RWPE2 (cell line): Measurements from ENCODE around the gene NAA40.

Experiments used
- ATAC-seq: fragments of 200-7000 bp; cut with Tn5 transposase; 3 replicates; pipeline ENCODE4 v1.9.1; 2021; ENCODE audit warnings: low read depth
- DNase-seq: peaks from one replicate; pipeline ENCODE4 v3.0.0-alpha.2; 2020; ENCODE audit warnings: low spot score
- H3K27ac ChIP-seq: fragments of 450-650 bp; 2 replicates; pipeline ENCODE4 v1.5.1; 2017; ENCODE audit warnings: mild to moderate bottlenecking; ENCODE audit not compliant: poor library complexity, severe bottlenecking
- H3K27me3 ChIP-seq: fragments of 250-450 bp; sonication (Bioruptor Pico); 2 replicates; pipeline ENCODE4 v1.5.1; 2021; ENCODE audit warnings: mild to moderate bottlenecking, moderate library complexity; ENCODE audit not compliant: insufficient read depth, poor library complexity, severe bottlenecking
- H3K36me3 ChIP-seq: fragments of 250-450 bp; sonication (Bioruptor Pico); 2 replicates; pipeline ENCODE4 v1.5.1; 2020; ENCODE audit warnings: low read depth, mild to moderate bottlenecking, moderate library complexity
- H3K4me1 ChIP-seq: fragments of 250-450 bp; sonication (Bioruptor Pico); 2 replicates; pipeline ENCODE4 v1.5.1; 2021; ENCODE audit warnings: mild to moderate bottlenecking, moderate library complexity; ENCODE audit not compliant: insufficient read depth, poor library complexity, severe bottlenecking
- H3K4me3 ChIP-seq: fragments of 250-450 bp; sonication (Bioruptor Pico); 2 replicates; pipeline ENCODE4 v1.5.1; 2021; ENCODE audit warnings: mild to moderate bottlenecking, moderate library complexity; ENCODE audit not compliant: severe bottlenecking
- H3K9me3 ChIP-seq: fragments of 250-450 bp; sonication (Bioruptor Pico); 2 replicates; pipeline ENCODE4 v1.5.1; 2021; ENCODE audit warnings: mild to moderate bottlenecking, moderate library complexity; ENCODE audit not compliant: severe bottlenecking
- CTCF ChIP-seq: fragments of 450-650 bp; IDR thresholded peaks from one replicate; pipeline ENCODE4 v1.5.1; 2017; ENCODE audit warnings: mild to moderate bottlenecking, moderate library complexity; ENCODE audit not compliant: poor library complexity, severe bottlenecking

The NAA40 gene

GRCh38 chr11:63896071-63896470, 42.7 kb upstream of the NAA40 start:
- ATAC-seq (no peak), DNase-seq (no peak)
- Histone ChIP-seq H3K27me3 (no peaks in the 10 kb centered on the region), H3K36me3 (peaks cover 72% of the 10 kb centered on the region), H3K9me3 (no peaks in the 10 kb centered on the region), H3K4me1 (no peaks in the 10 kb centered on the region), H3K27ac (no peak overlapping the region), H3K4me3 (no peak overlapping the region)
- TF ChIP-seq CTCF, result no peak

GRCh38 chr11:63897459-63898146, 41.2 kb upstream of the NAA40 start:
- no peak for DNase-seq
- Histone ChIP-seq H3K27me3 (no peaks in the 10 kb centered on the region), H3K36me3 (peaks cover 73% of the 10 kb centered on the region), H3K9me3 (no peaks in the 10 kb centered on the region), H3K27ac (no peak overlapping the region), H3K4me1 (no peaks in the 10 kb centered on the region), H3K4me3 (no peak overlapping the region)
- no peak for TF ChIP-seq CTCF
- no peak for ATAC-seq

- Histone ChIP-seq H3K9me3 (no peaks in the 10 kb centered on the region), H3K36me3 (peaks cover 85% of the 10 kb centered on the region), H3K27ac (no peak overlapping the region), H3K4me3 (no peak overlapping the region), H3K27me3 (no peaks in the 10 kb centered on the region), H3K4me1 (no peaks in the 10 kb centered on the region)
- TF ChIP-seq CTCF, result no peak
- ATAC-seq (0 out of 3 replicates have a peak, but pooled peaks have one; percentile 24), DNase-seq (no peak)
Observed at GRCh38 chr11:63901660-63902059, 37.1 kb upstream of the NAA40 start.

DNA sequence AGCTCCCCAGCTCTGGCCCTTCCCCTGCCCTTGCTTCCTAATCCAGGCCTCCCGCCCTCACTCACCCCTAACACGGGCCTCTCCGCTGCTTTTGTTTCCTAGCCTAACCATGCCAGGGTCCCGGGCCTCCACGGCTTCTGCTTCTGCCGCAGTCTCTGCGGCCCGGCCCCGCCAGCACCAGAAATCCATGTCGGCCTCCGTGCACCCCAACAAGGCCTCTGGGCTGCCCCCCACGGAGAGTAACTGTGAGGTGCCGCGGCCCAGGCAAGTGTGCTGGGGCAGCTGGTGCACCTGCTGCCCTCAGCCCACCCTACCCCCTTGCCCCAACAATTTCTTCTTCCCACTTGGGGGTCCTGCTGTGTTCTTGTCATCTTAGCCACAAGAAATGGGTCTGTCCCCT, 34.9 kb upstream of the NAA40 start:
- H3K9me3 ChIP-seq, result no peaks in the 10 kb centered on the region
- no peak for ATAC-seq
- H3K27me3 ChIP-seq, result no peaks in the 10 kb centered on the region
- no peak for DNase-seq
- no peak overlapping the region for H3K4me3 ChIP-seq
- H3K4me1 ChIP-seq, result no peaks in the 10 kb centered on the region
- H3K36me3 ChIP-seq, result peaks cover 75% of the 10 kb centered on the region
- TF ChIP-seq CTCF, result no peak
- H3K27ac ChIP-seq, result no peak overlapping the region

DNA sequence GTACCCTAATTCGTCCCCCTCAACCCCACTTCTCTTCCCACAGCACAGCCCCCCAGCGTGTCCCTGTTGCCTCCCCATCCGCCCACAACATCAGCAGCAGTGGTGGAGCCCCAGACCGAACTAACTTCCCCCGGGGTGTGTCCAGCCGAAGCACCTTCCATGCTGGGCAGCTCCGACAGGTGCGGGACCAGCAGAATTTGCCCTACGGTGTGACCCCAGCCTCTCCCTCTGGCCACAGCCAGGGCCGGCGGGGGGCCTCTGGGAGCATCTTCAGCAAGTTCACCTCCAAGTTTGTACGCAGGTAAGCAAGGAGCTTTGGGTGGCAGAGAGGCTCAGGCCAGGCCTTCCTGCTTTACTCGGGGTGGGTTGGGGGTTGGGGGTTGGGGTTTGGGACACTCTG, 34.1 kb upstream of the NAA40 start:
- Histone ChIP-seq H3K4me1 (no peaks in the 10 kb centered on the region), H3K36me3 (peaks cover 69% of the 10 kb centered on the region), H3K27ac (no peak overlapping the region), H3K9me3 (no peaks in the 10 kb centered on the region), H3K4me3 (no peak overlapping the region), H3K27me3 (no peaks in the 10 kb centered on the region)
- no peak for TF ChIP-seq CTCF
- DNase-seq (no peak), ATAC-seq (no peak)
